Measurements from ENCODE around the gene CYP3A7. TPM values are rescaled to one million over a fixed set of nuclear protein-coding genes. Genes with fewer than 3 reads are reported as not detected.
A peak's percentile ranks its signal among the peaks of the same experiment; 100 is the strongest.

The CYP3A7 gene
- total RNA-seq, 1 experiment from 2014 or later = not detected

DNA sequence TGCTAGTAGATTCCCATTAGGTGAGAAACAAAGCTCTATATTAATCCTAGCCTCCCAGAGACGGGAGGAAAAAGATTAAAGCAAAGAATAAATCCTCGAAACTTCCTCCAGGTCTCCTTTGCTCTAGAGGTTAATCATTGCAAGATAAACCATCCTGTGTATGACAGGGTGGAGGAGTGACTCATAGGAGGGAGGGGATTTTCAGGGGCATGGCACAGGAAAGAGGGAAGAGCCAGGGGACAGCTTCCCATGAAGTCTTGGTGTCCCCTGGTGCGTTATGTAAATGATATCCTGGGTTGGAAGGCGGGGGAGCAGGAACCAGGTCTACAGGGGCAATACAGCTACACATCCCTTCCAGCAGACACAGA lies 56.0 kb downstream of the CYP3A7 start:
- CTCF ChIA-PET = no interaction called here
- DNase-seq (ENCODE audit: low spot score) (no peak), ATAC-seq (peak; percentile 48; the same call in 1 of the 2 replicates)
- POLR2A ChIA-PET = no interaction called here
- Mint-ChIP-seq H3K9me3 (peaks cover 28% of the 10 kb centered on the region), H3K27ac (no peak overlapping the region), H3K4me3 (no peak overlapping the region), H3K27me3 (ENCODE audit: low read depth) (peaks cover 10% of the 10 kb centered on the region), H3K36me3 (no peaks in the 10 kb centered on the region), H3K4me1 (peaks cover 17% of the 10 kb centered on the region)
- TF ChIP-seq FOXJ3 (CRISPR knock-in tag; IDR thresholded peaks at IDR 0.05; ENCODE audit: borderline replicate concordance) = no peak
- no peak for TF ChIP-seq NFATC4 (CRISPR knock-in tag; IDR thresholded peaks at IDR 0.05)
- TF ChIP-seq GABPB1 (CRISPR knock-in tag; IDR thresholded peaks at IDR 0.05) = no peak
- TF ChIP-seq, protein P1, sequence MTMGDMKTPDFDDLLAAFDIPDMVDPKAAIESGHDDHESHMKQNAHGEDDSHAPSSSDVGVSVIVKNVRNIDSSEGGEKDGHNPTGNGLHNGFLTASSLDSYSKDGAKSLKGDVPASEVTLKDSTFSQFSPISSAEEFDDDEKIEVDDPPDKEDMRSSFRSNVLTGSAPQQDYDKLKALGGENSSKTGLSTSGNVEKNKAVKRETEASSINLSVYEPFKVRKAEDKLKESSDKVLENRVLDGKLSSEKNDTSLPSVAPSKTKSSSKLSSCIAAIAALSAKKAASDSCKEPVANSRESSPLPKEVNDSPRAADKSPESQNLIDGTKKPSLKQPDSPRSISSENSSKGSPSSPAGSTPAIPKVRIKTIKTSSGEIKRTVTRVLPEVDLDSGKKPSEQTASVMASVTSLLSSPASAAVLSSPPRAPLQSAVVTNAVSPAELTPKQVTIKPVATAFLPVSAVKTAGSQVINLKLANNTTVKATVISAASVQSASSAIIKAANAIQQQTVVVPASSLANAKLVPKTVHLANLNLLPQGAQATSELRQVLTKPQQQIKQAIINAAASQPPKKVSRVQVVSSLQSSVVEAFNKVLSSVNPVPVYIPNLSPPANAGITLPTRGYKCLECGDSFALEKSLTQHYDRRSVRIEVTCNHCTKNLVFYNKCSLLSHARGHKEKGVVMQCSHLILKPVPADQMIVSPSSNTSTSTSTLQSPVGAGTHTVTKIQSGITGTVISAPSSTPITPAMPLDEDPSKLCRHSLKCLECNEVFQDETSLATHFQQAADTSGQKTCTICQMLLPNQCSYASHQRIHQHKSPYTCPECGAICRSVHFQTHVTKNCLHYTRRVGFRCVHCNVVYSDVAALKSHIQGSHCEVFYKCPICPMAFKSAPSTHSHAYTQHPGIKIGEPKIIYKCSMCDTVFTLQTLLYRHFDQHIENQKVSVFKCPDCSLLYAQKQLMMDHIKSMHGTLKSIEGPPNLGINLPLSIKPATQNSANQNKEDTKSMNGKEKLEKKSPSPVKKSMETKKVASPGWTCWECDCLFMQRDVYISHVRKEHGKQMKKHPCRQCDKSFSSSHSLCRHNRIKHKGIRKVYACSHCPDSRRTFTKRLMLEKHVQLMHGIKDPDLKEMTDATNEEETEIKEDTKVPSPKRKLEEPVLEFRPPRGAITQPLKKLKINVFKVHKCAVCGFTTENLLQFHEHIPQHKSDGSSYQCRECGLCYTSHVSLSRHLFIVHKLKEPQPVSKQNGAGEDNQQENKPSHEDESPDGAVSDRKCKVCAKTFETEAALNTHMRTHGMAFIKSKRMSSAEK (CRISPR knock-in tag; IDR thresholded peaks at IDR 0.05; ENCODE audit: borderline replicate concordance) = no peak

DNA sequence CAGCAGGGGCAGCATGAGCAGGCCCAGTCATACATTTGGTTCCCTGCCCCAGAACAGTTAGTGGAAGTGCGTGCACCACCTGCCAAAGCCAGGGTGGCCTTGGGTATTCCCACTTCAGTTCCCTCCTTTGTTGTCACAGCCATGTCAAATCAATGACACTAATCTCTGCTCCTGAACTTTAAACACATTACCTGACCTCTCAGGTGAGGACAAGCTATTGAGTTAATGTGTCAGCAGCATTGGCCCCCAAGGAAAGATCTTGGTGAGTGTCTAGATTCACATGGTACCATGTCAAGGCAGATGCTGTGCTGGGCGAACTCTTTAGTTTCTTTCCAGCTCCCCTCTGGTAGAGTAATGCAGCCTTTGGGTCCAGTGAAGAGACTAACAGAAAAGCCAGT lies 57.3 kb downstream of the CYP3A7 start:
- Mint-ChIP-seq H3K4me1 (peaks cover 17% of the 10 kb centered on the region), H3K36me3 (no peaks in the 10 kb centered on the region), H3K9me3 (peaks cover 18% of the 10 kb centered on the region), H3K4me3 (no peak overlapping the region), H3K27me3 (ENCODE audit: low read depth) (peaks cover 5% of the 10 kb centered on the region), H3K27ac (no peak overlapping the region)
- DNase-seq (ENCODE audit: low spot score) (no peak), ATAC-seq (no peak)
- ChIA-PET POLR2A (no interaction called here), CTCF (no interaction called here)
- TF ChIP-seq GABPB1 (CRISPR knock-in tag; IDR thresholded peaks at IDR 0.05) = 0 out of 2 replicates have a peak, but pooled peaks have one; percentile 33
- TF ChIP-seq, protein P2, sequence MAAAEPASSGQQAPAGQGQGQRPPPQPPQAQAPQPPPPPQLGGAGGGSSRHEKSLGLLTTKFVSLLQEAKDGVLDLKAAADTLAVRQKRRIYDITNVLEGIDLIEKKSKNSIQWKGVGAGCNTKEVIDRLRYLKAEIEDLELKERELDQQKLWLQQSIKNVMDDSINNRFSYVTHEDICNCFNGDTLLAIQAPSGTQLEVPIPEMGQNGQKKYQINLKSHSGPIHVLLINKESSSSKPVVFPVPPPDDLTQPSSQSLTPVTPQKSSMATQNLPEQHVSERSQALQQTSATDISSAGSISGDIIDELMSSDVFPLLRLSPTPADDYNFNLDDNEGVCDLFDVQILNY (CRISPR knock-in tag; IDR thresholded peaks at IDR 0.05) = no peak

DNA sequence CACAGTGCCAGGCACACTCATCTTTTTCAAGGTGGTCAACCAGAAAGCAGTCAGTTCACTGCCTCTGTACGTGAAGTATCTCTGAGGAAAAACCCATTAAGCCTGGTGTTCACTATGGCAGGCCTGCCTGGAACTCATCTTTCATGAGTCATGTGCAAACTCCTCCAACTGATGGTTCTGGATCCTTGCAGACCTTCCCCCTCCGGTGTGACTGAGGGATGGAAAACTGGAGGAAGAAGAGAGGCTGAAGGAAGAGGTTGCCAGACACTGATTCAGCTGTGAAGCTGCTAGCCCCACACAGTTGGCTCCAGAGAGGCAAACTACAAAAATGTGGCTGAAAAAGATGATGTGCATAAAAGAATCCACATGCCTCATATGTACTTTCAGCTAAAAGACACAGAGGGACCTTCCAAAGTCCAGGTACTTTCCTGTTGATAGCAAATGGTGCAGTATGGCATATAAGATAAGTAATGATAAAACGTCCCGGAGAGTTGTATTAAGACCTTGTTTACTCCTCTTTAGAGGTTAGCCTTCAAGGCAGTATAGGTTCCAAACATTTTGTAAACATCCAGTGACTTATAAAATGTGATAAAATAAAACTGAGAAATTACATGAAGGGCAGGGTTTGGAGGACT lies 57.9 kb downstream of the CYP3A7 start:
- H3K27me3 Mint-ChIP-seq (ENCODE audit: low read depth) = peaks cover 5% of the 10 kb centered on the region
- H3K36me3 Mint-ChIP-seq = no peaks in the 10 kb centered on the region
- ATAC-seq = no peak
- no peak overlapping the region for H3K4me3 Mint-ChIP-seq
- CTCF ChIA-PET = no interaction called here
- DNase-seq (ENCODE audit: low spot score) = no peak
- H3K4me1 Mint-ChIP-seq = peaks cover 17% of the 10 kb centered on the region
- H3K27ac Mint-ChIP-seq = no peak overlapping the region
- POLR2A ChIA-PET = no interaction called here
- H3K9me3 Mint-ChIP-seq = peaks cover 13% of the 10 kb centered on the region
- TF ChIP-seq OVOL2 (CRISPR knock-in tag; IDR thresholded peaks at IDR 0.05; ENCODE audit: borderline replicate concordance) = no peak
- TF ChIP-seq, protein P3, sequence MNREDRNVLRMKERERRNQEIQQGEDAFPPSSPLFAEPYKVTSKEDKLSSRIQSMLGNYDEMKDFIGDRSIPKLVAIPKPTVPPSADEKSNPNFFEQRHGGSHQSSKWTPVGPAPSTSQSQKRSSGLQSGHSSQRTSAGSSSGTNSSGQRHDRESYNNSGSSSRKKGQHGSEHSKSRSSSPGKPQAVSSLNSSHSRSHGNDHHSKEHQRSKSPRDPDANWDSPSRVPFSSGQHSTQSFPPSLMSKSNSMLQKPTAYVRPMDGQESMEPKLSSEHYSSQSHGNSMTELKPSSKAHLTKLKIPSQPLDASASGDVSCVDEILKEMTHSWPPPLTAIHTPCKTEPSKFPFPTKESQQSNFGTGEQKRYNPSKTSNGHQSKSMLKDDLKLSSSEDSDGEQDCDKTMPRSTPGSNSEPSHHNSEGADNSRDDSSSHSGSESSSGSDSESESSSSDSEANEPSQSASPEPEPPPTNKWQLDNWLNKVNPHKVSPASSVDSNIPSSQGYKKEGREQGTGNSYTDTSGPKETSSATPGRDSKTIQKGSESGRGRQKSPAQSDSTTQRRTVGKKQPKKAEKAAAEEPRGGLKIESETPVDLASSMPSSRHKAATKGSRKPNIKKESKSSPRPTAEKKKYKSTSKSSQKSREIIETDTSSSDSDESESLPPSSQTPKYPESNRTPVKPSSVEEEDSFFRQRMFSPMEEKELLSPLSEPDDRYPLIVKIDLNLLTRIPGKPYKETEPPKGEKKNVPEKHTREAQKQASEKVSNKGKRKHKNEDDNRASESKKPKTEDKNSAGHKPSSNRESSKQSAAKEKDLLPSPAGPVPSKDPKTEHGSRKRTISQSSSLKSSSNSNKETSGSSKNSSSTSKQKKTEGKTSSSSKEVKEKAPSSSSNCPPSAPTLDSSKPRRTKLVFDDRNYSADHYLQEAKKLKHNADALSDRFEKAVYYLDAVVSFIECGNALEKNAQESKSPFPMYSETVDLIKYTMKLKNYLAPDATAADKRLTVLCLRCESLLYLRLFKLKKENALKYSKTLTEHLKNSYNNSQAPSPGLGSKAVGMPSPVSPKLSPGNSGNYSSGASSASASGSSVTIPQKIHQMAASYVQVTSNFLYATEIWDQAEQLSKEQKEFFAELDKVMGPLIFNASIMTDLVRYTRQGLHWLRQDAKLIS (CRISPR knock-in tag; IDR thresholded peaks at IDR 0.05; ENCODE audit: borderline replicate concordance) = no peak
- TF ChIP-seq, protein P4, sequence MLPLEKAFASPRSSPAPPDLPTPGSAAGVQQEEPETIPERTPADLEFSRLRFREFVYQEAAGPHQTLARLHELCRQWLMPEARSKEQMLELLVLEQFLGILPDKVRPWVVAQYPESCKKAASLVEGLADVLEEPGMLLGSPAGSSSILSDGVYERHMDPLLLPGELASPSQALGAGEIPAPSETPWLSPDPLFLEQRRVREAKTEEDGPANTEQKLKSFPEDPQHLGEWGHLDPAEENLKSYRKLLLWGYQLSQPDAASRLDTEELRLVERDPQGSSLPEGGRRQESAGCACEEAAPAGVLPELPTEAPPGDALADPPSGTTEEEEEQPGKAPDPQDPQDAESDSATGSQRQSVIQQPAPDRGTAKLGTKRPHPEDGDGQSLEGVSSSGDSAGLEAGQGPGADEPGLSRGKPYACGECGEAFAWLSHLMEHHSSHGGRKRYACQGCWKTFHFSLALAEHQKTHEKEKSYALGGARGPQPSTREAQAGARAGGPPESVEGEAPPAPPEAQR (CRISPR knock-in tag; IDR thresholded peaks at IDR 0.05) = no peak
- TF ChIP-seq SOX15 (CRISPR knock-in tag; IDR thresholded peaks at IDR 0.05) = no peak
- TF ChIP-seq, protein P5, sequence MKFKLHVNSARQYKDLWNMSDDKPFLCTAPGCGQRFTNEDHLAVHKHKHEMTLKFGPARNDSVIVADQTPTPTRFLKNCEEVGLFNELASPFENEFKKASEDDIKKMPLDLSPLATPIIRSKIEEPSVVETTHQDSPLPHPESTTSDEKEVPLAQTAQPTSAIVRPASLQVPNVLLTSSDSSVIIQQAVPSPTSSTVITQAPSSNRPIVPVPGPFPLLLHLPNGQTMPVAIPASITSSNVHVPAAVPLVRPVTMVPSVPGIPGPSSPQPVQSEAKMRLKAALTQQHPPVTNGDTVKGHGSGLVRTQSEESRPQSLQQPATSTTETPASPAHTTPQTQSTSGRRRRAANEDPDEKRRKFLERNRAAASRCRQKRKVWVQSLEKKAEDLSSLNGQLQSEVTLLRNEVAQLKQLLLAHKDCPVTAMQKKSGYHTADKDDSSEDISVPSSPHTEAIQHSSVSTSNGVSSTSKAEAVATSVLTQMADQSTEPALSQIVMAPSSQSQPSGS (CRISPR knock-in tag; IDR thresholded peaks at IDR 0.05; ENCODE audit: borderline replicate concordance, low read depth) = no peak
- TF ChIP-seq, protein P6, sequence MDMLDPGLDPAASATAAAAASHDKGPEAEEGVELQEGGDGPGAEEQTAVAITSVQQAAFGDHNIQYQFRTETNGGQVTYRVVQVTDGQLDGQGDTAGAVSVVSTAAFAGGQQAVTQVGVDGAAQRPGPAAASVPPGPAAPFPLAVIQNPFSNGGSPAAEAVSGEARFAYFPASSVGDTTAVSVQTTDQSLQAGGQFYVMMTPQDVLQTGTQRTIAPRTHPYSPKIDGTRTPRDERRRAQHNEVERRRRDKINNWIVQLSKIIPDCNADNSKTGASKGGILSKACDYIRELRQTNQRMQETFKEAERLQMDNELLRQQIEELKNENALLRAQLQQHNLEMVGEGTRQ (CRISPR knock-in tag; IDR thresholded peaks at IDR 0.05) = no peak
- TF ChIP-seq GRHL2 (CRISPR knock-in tag; IDR thresholded peaks at IDR 0.05; ENCODE audit: insufficient replicate concordance, severe bottlenecking) = no peak
- no peak for TF ChIP-seq TEAD1 (CRISPR knock-in tag; IDR thresholded peaks at IDR 0.05)
- TF ChIP-seq, protein P7, sequence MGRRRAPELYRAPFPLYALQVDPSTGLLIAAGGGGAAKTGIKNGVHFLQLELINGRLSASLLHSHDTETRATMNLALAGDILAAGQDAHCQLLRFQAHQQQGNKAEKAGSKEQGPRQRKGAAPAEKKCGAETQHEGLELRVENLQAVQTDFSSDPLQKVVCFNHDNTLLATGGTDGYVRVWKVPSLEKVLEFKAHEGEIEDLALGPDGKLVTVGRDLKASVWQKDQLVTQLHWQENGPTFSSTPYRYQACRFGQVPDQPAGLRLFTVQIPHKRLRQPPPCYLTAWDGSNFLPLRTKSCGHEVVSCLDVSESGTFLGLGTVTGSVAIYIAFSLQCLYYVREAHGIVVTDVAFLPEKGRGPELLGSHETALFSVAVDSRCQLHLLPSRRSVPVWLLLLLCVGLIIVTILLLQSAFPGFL (CRISPR knock-in tag; IDR thresholded peaks at IDR 0.05; ENCODE audit: borderline replicate concordance) = no peak
- TF ChIP-seq, protein P8, sequence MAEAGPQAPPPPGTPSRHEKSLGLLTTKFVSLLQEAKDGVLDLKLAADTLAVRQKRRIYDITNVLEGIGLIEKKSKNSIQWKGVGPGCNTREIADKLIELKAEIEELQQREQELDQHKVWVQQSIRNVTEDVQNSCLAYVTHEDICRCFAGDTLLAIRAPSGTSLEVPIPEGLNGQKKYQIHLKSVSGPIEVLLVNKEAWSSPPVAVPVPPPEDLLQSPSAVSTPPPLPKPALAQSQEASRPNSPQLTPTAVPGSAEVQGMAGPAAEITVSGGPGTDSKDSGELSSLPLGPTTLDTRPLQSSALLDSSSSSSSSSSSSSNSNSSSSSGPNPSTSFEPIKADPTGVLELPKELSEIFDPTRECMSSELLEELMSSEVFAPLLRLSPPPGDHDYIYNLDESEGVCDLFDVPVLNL (CRISPR knock-in tag; IDR thresholded peaks at IDR 0.05; ENCODE audit: borderline replicate concordance, low read depth) = no peak

All from WTC11 (cell line).